SK-N-SH (cell line): Measurements from ENCODE around the gene CLEC18B.

Experiments
- CTCF ChIP-seq: fragments of 200-600 bp; sonication (generic); IDR thresholded peaks from 2 replicates; pipeline ENCODE4 v1.6.1; 2017; ENCODE audit warnings: antibody characterized with exemption, mild to moderate bottlenecking, moderate library complexity
- JUND ChIP-seq: IDR thresholded peaks from 2 replicates; pipeline ENCODE4 v1.4.0; 2012
- POLR2AphosphoS5 ChIP-seq: IDR thresholded peaks from 2 replicates; pipeline ENCODE4 v1.6.1; 2012; ENCODE audit warnings: low read depth, low read length

- TF ChIP-seq CTCF: no peak
- no peak for TF ChIP-seq JUND
- no peak for TF ChIP-seq POLR2AphosphoS5
Measured at GRCh38 chr16:74372369-74372768, 48.9 kb downstream of the CLEC18B start.
